PC-3 (cell line): ENCODE results near the gene NOL4L.

Experiments used
- EZH2 ChIP-seq: fragments of 300-600 bp; sonication (generic); IDR thresholded peaks from one replicate; pipeline ENCODE4 v1.6.1; 2017; ENCODE audit warnings: antibody characterized with exemption, mild to moderate bottlenecking, low read length; ENCODE audit not compliant: unreplicated experiment
- EZH2phosphoT487 ChIP-seq: fragments of 300-600 bp; sonication (generic); IDR thresholded peaks from 2 replicates; pipeline ENCODE4 v1.6.1; 2018; ENCODE audit warnings: mild to moderate bottlenecking, antibody characterized with exemption, low read length, borderline replicate concordance
- TF ChIP-seq, protein P1 (sequence below): fragments of 300-600 bp; sonication (generic); conservative IDR thresholded peaks from 2 replicates; pipeline ENCODE4 v1.5.1; 2017; ENCODE audit warnings: antibody characterized with exemption, low read depth, mild to moderate bottlenecking, low read length

DNA sequence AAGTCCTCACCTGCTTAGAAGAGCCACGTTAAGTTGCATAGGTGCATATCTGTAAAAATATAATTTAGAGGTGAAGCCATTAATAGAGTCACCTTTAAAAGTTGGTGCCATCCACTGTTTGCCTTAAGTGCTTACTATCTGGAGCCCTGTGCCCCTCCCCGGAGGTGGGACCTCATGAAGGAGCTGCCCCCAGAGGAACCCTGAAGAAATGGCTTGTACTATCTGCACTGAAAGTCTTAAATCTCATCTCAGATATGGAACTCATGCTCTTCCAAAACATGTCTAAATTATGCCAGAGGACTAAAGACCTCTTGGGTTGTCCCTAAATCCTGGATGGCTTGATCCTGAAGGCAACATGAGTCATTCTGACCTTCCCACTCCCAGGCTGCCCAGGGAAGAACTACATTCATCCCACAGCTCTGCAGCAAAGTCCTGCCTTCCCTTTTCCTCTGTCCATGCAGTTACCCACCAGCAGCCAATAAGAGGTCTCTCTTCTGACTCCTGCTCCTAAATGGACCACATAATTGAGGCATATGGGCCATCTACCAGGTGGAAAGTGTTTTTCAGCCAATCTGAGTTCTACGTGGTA, 141.7 kb downstream of the NOL4L start:
- TF ChIP-seq, protein P1, sequence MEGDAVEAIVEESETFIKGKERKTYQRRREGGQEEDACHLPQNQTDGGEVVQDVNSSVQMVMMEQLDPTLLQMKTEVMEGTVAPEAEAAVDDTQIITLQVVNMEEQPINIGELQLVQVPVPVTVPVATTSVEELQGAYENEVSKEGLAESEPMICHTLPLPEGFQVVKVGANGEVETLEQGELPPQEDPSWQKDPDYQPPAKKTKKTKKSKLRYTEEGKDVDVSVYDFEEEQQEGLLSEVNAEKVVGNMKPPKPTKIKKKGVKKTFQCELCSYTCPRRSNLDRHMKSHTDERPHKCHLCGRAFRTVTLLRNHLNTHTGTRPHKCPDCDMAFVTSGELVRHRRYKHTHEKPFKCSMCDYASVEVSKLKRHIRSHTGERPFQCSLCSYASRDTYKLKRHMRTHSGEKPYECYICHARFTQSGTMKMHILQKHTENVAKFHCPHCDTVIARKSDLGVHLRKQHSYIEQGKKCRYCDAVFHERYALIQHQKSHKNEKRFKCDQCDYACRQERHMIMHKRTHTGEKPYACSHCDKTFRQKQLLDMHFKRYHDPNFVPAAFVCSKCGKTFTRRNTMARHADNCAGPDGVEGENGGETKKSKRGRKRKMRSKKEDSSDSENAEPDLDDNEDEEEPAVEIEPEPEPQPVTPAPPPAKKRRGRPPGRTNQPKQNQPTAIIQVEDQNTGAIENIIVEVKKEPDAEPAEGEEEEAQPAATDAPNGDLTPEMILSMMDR: no peak
- TF ChIP-seq EZH2: no peak
- no peak for TF ChIP-seq EZH2phosphoT487
